ENCODE results near the gene PPIF. TPM values are rescaled to one million over a fixed set of nuclear protein-coding genes. Genes with fewer than 3 reads are reported as not detected.

PPIF gene
- total RNA-seq, 1 experiment from 2014 or later: 203 TPM

DNA sequence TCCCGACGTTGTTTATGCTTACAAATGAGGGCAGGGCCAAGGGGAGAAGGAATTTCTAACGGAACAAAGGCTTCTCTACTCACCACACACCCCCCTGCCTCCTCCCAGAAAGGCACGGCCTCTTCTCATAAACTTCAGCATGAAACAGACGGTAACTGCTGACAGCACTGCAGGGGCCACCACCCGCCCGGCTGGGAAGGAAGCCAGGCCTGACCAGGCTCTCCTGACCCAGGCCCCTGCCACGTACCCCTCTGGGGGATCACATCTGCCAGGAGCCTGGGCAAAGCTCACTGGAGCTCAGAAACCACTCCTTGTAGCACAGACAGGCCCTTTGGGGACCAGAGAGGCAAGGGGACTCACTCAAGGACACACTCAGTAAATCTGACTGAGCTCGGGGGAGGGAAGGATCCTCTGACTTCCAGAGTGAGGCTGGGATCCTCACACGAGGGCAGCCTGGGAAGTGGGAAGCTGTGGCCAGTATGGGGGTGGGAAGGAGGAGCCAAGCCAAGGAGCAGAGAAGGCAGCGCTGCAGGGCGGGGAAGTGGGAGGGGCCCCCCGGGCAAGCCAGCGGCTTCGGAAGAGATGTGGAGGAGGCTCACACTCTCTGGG lies 52.1 kb downstream of the PPIF start:
- Histone ChIP-seq H3K4me3 (no peak overlapping the region), H3K36me3 (ENCODE audit: low read depth) (no peaks in the 10 kb centered on the region), H2AFZ (no peak overlapping the region), H3K4me1 (replicated peaks; ENCODE audit: insufficient read depth) (peaks cover 18% of the 10 kb centered on the region), H3K9me3 (ENCODE audit: insufficient read depth, low read depth) (no peaks in the 10 kb centered on the region), H3K9me2 (ENCODE audit: insufficient read depth) (no peaks in the 10 kb centered on the region), H4K20me1 (ENCODE audit: insufficient read depth) (no peaks in the 10 kb centered on the region), H3K27me3 (ENCODE audit: insufficient read depth, low read depth) (no peaks in the 10 kb centered on the region), H3K79me2 (ENCODE audit: low read depth) (no peaks in the 10 kb centered on the region), H3K4me2 (no peak overlapping the region), H3F3A (ENCODE audit: insufficient read depth, low read depth) (no peaks in the 10 kb centered on the region), H3K27ac (no peak overlapping the region)
- ChIA-PET POLR2A (ENCODE audit: unreplicated experiment) (no interaction called here), CTCF (interaction anchor here (0.6 kb wide), 1 partner anchor 47 kb away, joined by 3 read pairs; the partner anchor contains the start of gene ZCCHC24)
- BruUV-seq (replicated peaks): no TSS peak
- no peak for DNase-seq
- intact Hi-C loops (cut with micrococcal nuclease; ENCODE audit: unreplicated experiment): no loop called here
- TF ChIP-seq, protein P1, sequence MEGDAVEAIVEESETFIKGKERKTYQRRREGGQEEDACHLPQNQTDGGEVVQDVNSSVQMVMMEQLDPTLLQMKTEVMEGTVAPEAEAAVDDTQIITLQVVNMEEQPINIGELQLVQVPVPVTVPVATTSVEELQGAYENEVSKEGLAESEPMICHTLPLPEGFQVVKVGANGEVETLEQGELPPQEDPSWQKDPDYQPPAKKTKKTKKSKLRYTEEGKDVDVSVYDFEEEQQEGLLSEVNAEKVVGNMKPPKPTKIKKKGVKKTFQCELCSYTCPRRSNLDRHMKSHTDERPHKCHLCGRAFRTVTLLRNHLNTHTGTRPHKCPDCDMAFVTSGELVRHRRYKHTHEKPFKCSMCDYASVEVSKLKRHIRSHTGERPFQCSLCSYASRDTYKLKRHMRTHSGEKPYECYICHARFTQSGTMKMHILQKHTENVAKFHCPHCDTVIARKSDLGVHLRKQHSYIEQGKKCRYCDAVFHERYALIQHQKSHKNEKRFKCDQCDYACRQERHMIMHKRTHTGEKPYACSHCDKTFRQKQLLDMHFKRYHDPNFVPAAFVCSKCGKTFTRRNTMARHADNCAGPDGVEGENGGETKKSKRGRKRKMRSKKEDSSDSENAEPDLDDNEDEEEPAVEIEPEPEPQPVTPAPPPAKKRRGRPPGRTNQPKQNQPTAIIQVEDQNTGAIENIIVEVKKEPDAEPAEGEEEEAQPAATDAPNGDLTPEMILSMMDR (conservative IDR thresholded peaks at IDR 0.05): no peak
- TF ChIP-seq EZH2 (IDR thresholded peaks at IDR 0.05; ENCODE audit: low read depth): no peak

GRCh38 chr10:79400146-79401004 lies 53.1 kb downstream of the PPIF start:
- POLR2A ChIA-PET (ENCODE audit: unreplicated experiment): no interaction called here
- peak in 1 of 2 experiments; percentile 57 for DNase-seq
- Histone ChIP-seq H3K9me3 (ENCODE audit: insufficient read depth, low read depth) (no peaks in the 10 kb centered on the region), H2AFZ (no peak overlapping the region), H3F3A (ENCODE audit: insufficient read depth, low read depth) (0 out of 2 replicates have a peak, but pooled peaks cover 4% of the 10 kb centered on the region), H3K9me2 (ENCODE audit: insufficient read depth) (no peaks in the 10 kb centered on the region), H3K79me2 (ENCODE audit: low read depth) (no peaks in the 10 kb centered on the region), H3K4me2 (no peak overlapping the region), H3K27me3 (ENCODE audit: insufficient read depth, low read depth) (no peaks in the 10 kb centered on the region), H4K20me1 (ENCODE audit: insufficient read depth) (no peaks in the 10 kb centered on the region), H3K4me3 (no peak overlapping the region), H3K4me1 (replicated peaks; ENCODE audit: insufficient read depth) (peaks cover 22% of the 10 kb centered on the region), H3K36me3 (ENCODE audit: low read depth) (no peaks in the 10 kb centered on the region), H3K27ac (no peak overlapping the region)
- CTCF ChIA-PET: interaction anchor here (1.1 to 1.8 kb wide), 2 partner anchors 26 to 88 kb away, joined by 4 to 6 read pairs; no protein-coding TSS in a partner anchor
- intact Hi-C loops (cut with micrococcal nuclease; ENCODE audit: unreplicated experiment): loop anchor here (1.0 to 5.0 kb wide), 3 partner anchors 47 to 88 kb away; partner anchors contain the start of gene ZCCHC24
- BruUV-seq (replicated peaks): no TSS peak
- TF ChIP-seq, protein P1 (conservative IDR thresholded peaks at IDR 0.05): peak; percentile 91
- TF ChIP-seq EZH2 (IDR thresholded peaks at IDR 0.05; ENCODE audit: low read depth): no peak

GRCh38 chr10:79401015-79401921 lies 54.0 kb downstream of the PPIF start:
- Histone ChIP-seq H3K9me3 (ENCODE audit: insufficient read depth, low read depth) (no peaks in the 10 kb centered on the region), H3K79me2 (ENCODE audit: low read depth) (no peaks in the 10 kb centered on the region), H4K20me1 (ENCODE audit: insufficient read depth) (no peaks in the 10 kb centered on the region), H2AFZ (no peak overlapping the region), H3K4me2 (no peak overlapping the region), H3K27ac (no peak overlapping the region), H3K27me3 (ENCODE audit: insufficient read depth, low read depth) (no peaks in the 10 kb centered on the region), H3K36me3 (ENCODE audit: low read depth) (no peaks in the 10 kb centered on the region), H3K4me1 (replicated peaks; ENCODE audit: insufficient read depth) (peaks cover 22% of the 10 kb centered on the region), H3K9me2 (ENCODE audit: insufficient read depth) (no peaks in the 10 kb centered on the region), H3K4me3 (no peak overlapping the region), H3F3A (ENCODE audit: insufficient read depth, low read depth) (0 out of 2 replicates have a peak, but pooled peaks cover 4% of the 10 kb centered on the region)
- TF ChIP-seq, protein P1 (conservative IDR thresholded peaks at IDR 0.05): no peak
- no peak for TF ChIP-seq EZH2 (IDR thresholded peaks at IDR 0.05; ENCODE audit: low read depth)
- no peak for DNase-seq
- POLR2A ChIA-PET (ENCODE audit: unreplicated experiment): no interaction called here
- intact Hi-C loops (cut with micrococcal nuclease; ENCODE audit: unreplicated experiment): loop anchor here (5.0 kb wide), 1 partner anchor 46 kb away; the partner anchor contains the start of gene ZCCHC24
- CTCF ChIA-PET: interaction anchor here (1.1 to 1.8 kb wide), 2 partner anchors 26 to 87 kb away, joined by 4 to 6 read pairs; no protein-coding TSS in a partner anchor
- no TSS peak for BruUV-seq (replicated peaks)
